GM12891 (cell line): ENCODE measurements around the gene NEURL2.

Experiments
- PAX5 ChIP-seq: IDR thresholded peaks from 2 replicates; pipeline ENCODE4 v1.6.1; 2011; ENCODE audit warnings: low read length, moderate library complexity, mild to moderate bottlenecking; ENCODE audit not compliant: insufficient read depth, severe bottlenecking
- POLR2A ChIP-seq: IDR thresholded peaks from 2 replicates; pipeline ENCODE4 v1.6.1; 2011; ENCODE audit warnings: low read depth, low read length, control low read depth
- POLR2AphosphoS5 ChIP-seq: IDR thresholded peaks from 2 replicates; pipeline ENCODE4 v1.6.1; 2011; ENCODE audit warnings: low read depth, low read length, control low read depth
- POU2F2 ChIP-seq: IDR thresholded peaks from 2 replicates; pipeline ENCODE4 v1.6.1; 2011; ENCODE audit warnings: low read depth, mild to moderate bottlenecking, control low read depth, low read length, moderate library complexity
- SPI1 ChIP-seq: IDR thresholded peaks from 2 replicates; pipeline ENCODE4 v1.6.1; 2011; ENCODE audit warnings: low read depth, low read length, control low read depth
- TAF1 ChIP-seq: IDR thresholded peaks from 2 replicates; pipeline ENCODE4 v1.6.1; 2011; ENCODE audit warnings: low read depth, low read length, control low read depth

DNA sequence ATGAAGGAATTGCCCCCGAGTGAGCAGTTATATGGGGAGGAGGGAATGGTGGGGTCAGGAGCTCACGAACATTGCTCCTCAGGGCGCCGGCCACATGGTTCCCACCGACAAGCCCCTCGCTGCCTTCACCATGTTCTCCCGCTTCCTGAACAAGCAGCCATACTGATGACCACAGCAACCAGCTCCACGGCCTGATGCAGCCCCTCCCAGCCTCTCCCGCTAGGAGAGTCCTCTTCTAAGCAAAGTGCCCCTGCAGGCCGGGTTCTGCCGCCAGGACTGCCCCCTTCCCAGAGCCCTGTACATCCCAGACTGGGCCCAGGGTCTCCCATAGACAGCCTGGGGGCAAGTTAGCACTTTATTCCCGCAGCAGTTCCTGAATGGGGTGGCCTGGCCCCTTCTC, 7.3 kb upstream of the NEURL2 start:
- TF ChIP-seq POLR2AphosphoS5: no peak
- TF ChIP-seq PAX5: no peak
- no peak for TF ChIP-seq TAF1
- no peak for TF ChIP-seq POU2F2
- TF ChIP-seq POLR2A: no peak
- no peak for TF ChIP-seq SPI1
